GM23338 (cell line): ENCODE results near the gene ARHGAP32. TPM values are rescaled to one million over a fixed set of nuclear protein-coding genes. Genes with fewer than 3 reads are reported as not detected.

ENCODE experiments used
- ATAC-seq: fragments of 200-7000 bp; cut with Tn5 transposase; 3 replicates; pipeline ENCODE4 v1.9.1; 2020
- DNase-seq: peaks from one replicate; pipeline ENCODE4 v3.0.0-alpha.2; 2015; ENCODE audit warnings: low spot score
- H2AFZ ChIP-seq: fragments of 200-600 bp; sonication (generic); 2 replicates; pipeline ENCODE4 v1.8.0; 2016; ENCODE audit warnings: antibody characterized with exemption, mild to moderate bottlenecking, moderate library complexity
- H3F3A ChIP-seq: fragments of 200-600 bp; sonication (generic); replicated peaks from 2 replicates; pipeline ENCODE4 v1.8.0; 2017; ENCODE audit warnings: antibody characterized with exemption, mixed run types, low read depth
- H3K27ac ChIP-seq: fragments of 200-600 bp; sonication (generic); 2 replicates; pipeline ENCODE4 v1.6.1; 2016; ENCODE audit warnings: low read depth
- H3K27me3 ChIP-seq: fragments of 200-600 bp; sonication (generic); 2 replicates; pipeline ENCODE4 v1.8.0; 2016; ENCODE audit warnings: mild to moderate bottlenecking, mixed run types, moderate library complexity; ENCODE audit not compliant: insufficient read depth
- H3K36me3 ChIP-seq: fragments of 200-600 bp; sonication (generic); 2 replicates; pipeline ENCODE4 v1.8.0; 2016; ENCODE audit warnings: mild to moderate bottlenecking; ENCODE audit not compliant: insufficient read depth
- H3K4me1 ChIP-seq: fragments of 200-600 bp; sonication (generic); 2 replicates; pipeline ENCODE4 v1.8.0; 2016; ENCODE audit warnings: mild to moderate bottlenecking, moderate library complexity; ENCODE audit not compliant: insufficient read depth
- H3K4me2 ChIP-seq: fragments of 200-600 bp; sonication (generic); 2 replicates; pipeline ENCODE4 v1.7.1; 2017; ENCODE audit warnings: mixed run types
- H3K4me3 ChIP-seq: fragments of 200-600 bp; sonication (generic); 2 replicates; pipeline ENCODE4 v1.6.1; 2016; ENCODE audit warnings: mixed run types
- H3K79me2 ChIP-seq: fragments of 200-600 bp; sonication (generic); replicated peaks from 2 replicates; pipeline ENCODE4 v1.8.0; 2017; ENCODE audit warnings: mild to moderate bottlenecking; ENCODE audit not compliant: insufficient read depth
- H3K9me2 ChIP-seq: fragments of 200-600 bp; sonication (generic); 2 replicates; pipeline ENCODE4 v1.8.0; 2017; ENCODE audit not compliant: insufficient read depth
- H4K20me1 ChIP-seq: fragments of 200-600 bp; sonication (generic); replicated peaks from 2 replicates; pipeline ENCODE4 v1.8.0; 2017; ENCODE audit warnings: mild to moderate bottlenecking; ENCODE audit not compliant: insufficient read depth
- H3K27ac Mint-ChIP-seq: 2 replicates; pipeline ENCODE4 v1.8.0; 2020; ENCODE audit warnings: inconsistent platforms, mild to moderate bottlenecking, moderate library complexity, mixed read lengths
- H3K27me3 Mint-ChIP-seq: 3 replicates; pipeline ENCODE4 v1.8.0; 2022; ENCODE audit warnings: low read depth, mild to moderate bottlenecking, moderate library complexity, mixed read lengths, inconsistent platforms; ENCODE audit not compliant: insufficient read depth, poor library complexity
- H3K36me3 Mint-ChIP-seq: 3 replicates; pipeline ENCODE4 v1.8.0; 2021; ENCODE audit warnings: low read depth, mild to moderate bottlenecking, inconsistent platforms, moderate library complexity, mixed read lengths
- H3K4me1 Mint-ChIP-seq: 3 replicates; pipeline ENCODE4 v1.8.0; 2020; ENCODE audit warnings: mild to moderate bottlenecking, inconsistent platforms, mixed read lengths
- H3K4me3 Mint-ChIP-seq: 3 replicates; pipeline ENCODE4 v1.8.0; 2021; ENCODE audit warnings: moderate library complexity, mild to moderate bottlenecking, inconsistent platforms, mixed read lengths
- H3K9me3 Mint-ChIP-seq: 3 replicates; pipeline ENCODE4 v1.8.0; 2020; ENCODE audit warnings: moderate library complexity, mild to moderate bottlenecking, inconsistent platforms, mixed read lengths
- CREB1 ChIP-seq: fragments of 250-450 bp; sonication (Bioruptor Pico); IDR thresholded peaks from 2 replicates; pipeline ENCODE4 v1.5.0; 2020; ENCODE audit warnings: low read depth, mild to moderate bottlenecking, moderate library complexity
- ETS1 ChIP-seq: IDR thresholded peaks from 2 replicates; pipeline ENCODE4 v1.6.1; 2016; ENCODE audit warnings: antibody characterized with exemption
- EZH2 ChIP-seq: fragments of 200-600 bp; sonication (generic); IDR thresholded peaks from one replicate; pipeline ENCODE4 v1.8.0; 2017; ENCODE audit warnings: antibody characterized with exemption, mild to moderate bottlenecking, low read depth; ENCODE audit not compliant: unreplicated experiment
- EZH2phosphoT487 ChIP-seq: fragments of 200-600 bp; sonication (generic); IDR thresholded peaks from one replicate; pipeline ENCODE4 v1.8.1; 2018; ENCODE audit warnings: antibody characterized with exemption; ENCODE audit not compliant: unreplicated experiment
- JUNB ChIP-seq: IDR thresholded peaks from one replicate; pipeline ENCODE4 v1.6.1; 2016; ENCODE audit warnings: antibody characterized with exemption; ENCODE audit not compliant: unreplicated experiment
- NANOG ChIP-seq: IDR thresholded peaks from 2 replicates; pipeline ENCODE4 v1.6.1; 2016; ENCODE audit warnings: antibody characterized with exemption, borderline replicate concordance
- POLR2AphosphoS5 ChIP-seq: IDR thresholded peaks from 2 replicates; pipeline ENCODE4 v1.6.1; 2016; ENCODE audit warnings: antibody characterized with exemption, low read depth
- ZNF114 ChIP-seq: fragments of 250-450 bp; sonication (Bioruptor Pico); IDR thresholded peaks from 2 replicates; pipeline ENCODE4 v1.5.0; 2020; ENCODE audit warnings: mild to moderate bottlenecking, moderate library complexity
- ZNF331 ChIP-seq: fragments of 250-450 bp; sonication (Bioruptor Pico); IDR thresholded peaks from 2 replicates; pipeline ENCODE4 v1.5.0; 2020; ENCODE audit warnings: low read depth, mild to moderate bottlenecking, moderate library complexity
- polyA plus RNA-seq: library from polyadenylated mRNA; unstranded; fragments of >200 nt; fragmentation: Nextera tagmentation; extraction: Ambion mirVana; gene quantifications from 2 replicates; pipeline ENCODE4 v1.2.1, GENCODE V29; 2016
- total RNA-seq: library from RNA; depleted of rRNA; stranded (reverse); fragments of >200 nt; shearing (Covaris generic); gene quantifications from 2 replicates; pipeline ENCODE4 v1.2.3, GENCODE V29; 2014
- TF ChIP-seq, protein P1 (sequence below): IDR thresholded peaks from one replicate; pipeline ENCODE4 v1.6.1; 2018; ENCODE audit warnings: antibody characterized with exemption; ENCODE audit not compliant: unreplicated experiment
- TF ChIP-seq, protein P2 (sequence below), 2 experiments: fragments of 200-600 bp in 1 of 2; sonication (generic) in 1 of 2; conservative IDR thresholded peaks; 2 replicates each; pipeline versions ENCODE4 v1.5.1 to v1.6.1; 2016 to 2017; ENCODE audit warnings: antibody characterized with exemption in 2 of 2, low read depth in 2 of 2, mild to moderate bottlenecking in 2 of 2, moderate library complexity in 1 of 2
- TF ChIP-seq, protein P3 (sequence below): fragments of 250-450 bp; sonication (Bioruptor Pico); IDR thresholded peaks from 2 replicates; pipeline ENCODE4 v1.5.0; 2020; ENCODE audit warnings: mild to moderate bottlenecking, moderate library complexity

The ARHGAP32 gene
- total and polyA plus RNA-seq, 2 experiments from 2014 or later: 3.9 to 17.2 TPM

DNA sequence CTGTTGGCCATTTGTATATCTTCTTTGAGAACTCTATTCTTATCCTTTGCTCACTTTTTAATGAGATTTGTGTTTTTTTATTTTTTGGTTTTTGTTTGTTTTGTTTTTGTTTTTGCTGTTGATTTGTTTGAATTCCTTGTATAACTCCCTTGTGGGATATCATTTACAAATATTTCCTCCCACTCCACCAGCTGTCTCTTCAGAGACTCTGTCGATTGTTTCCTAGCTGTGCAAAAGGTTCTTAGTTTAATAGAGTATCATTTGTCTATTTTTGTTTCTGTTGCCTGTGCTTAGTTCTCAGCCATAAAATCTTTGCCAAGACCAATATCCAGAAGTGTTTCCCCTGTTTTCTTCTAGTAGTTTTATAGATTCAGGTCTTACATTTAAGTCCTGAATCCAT lies 82.4 kb downstream of the ARHGAP32 start:
- TF ChIP-seq ZNF331 (no peak), ETS1 (no peak), POLR2AphosphoS5 (no peak), EZH2 (no peak), NANOG (no peak), CREB1 (CRISPR knock-in tag) (no peak), EZH2phosphoT487 (no peak), ZNF114 (CRISPR knock-in tag) (no peak), JUNB (no peak)
- TF ChIP-seq, protein P1, sequence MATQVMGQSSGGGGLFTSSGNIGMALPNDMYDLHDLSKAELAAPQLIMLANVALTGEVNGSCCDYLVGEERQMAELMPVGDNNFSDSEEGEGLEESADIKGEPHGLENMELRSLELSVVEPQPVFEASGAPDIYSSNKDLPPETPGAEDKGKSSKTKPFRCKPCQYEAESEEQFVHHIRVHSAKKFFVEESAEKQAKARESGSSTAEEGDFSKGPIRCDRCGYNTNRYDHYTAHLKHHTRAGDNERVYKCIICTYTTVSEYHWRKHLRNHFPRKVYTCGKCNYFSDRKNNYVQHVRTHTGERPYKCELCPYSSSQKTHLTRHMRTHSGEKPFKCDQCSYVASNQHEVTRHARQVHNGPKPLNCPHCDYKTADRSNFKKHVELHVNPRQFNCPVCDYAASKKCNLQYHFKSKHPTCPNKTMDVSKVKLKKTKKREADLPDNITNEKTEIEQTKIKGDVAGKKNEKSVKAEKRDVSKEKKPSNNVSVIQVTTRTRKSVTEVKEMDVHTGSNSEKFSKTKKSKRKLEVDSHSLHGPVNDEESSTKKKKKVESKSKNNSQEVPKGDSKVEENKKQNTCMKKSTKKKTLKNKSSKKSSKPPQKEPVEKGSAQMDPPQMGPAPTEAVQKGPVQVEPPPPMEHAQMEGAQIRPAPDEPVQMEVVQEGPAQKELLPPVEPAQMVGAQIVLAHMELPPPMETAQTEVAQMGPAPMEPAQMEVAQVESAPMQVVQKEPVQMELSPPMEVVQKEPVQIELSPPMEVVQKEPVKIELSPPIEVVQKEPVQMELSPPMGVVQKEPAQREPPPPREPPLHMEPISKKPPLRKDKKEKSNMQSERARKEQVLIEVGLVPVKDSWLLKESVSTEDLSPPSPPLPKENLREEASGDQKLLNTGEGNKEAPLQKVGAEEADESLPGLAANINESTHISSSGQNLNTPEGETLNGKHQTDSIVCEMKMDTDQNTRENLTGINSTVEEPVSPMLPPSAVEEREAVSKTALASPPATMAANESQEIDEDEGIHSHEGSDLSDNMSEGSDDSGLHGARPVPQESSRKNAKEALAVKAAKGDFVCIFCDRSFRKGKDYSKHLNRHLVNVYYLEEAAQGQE: no peak
- TF ChIP-seq, protein P2, sequence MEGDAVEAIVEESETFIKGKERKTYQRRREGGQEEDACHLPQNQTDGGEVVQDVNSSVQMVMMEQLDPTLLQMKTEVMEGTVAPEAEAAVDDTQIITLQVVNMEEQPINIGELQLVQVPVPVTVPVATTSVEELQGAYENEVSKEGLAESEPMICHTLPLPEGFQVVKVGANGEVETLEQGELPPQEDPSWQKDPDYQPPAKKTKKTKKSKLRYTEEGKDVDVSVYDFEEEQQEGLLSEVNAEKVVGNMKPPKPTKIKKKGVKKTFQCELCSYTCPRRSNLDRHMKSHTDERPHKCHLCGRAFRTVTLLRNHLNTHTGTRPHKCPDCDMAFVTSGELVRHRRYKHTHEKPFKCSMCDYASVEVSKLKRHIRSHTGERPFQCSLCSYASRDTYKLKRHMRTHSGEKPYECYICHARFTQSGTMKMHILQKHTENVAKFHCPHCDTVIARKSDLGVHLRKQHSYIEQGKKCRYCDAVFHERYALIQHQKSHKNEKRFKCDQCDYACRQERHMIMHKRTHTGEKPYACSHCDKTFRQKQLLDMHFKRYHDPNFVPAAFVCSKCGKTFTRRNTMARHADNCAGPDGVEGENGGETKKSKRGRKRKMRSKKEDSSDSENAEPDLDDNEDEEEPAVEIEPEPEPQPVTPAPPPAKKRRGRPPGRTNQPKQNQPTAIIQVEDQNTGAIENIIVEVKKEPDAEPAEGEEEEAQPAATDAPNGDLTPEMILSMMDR (conservative IDR thresholded peaks at IDR 0.05; ENCODE audit: low read depth in 2 of 2): no peak
- TF ChIP-seq, protein P3, sequence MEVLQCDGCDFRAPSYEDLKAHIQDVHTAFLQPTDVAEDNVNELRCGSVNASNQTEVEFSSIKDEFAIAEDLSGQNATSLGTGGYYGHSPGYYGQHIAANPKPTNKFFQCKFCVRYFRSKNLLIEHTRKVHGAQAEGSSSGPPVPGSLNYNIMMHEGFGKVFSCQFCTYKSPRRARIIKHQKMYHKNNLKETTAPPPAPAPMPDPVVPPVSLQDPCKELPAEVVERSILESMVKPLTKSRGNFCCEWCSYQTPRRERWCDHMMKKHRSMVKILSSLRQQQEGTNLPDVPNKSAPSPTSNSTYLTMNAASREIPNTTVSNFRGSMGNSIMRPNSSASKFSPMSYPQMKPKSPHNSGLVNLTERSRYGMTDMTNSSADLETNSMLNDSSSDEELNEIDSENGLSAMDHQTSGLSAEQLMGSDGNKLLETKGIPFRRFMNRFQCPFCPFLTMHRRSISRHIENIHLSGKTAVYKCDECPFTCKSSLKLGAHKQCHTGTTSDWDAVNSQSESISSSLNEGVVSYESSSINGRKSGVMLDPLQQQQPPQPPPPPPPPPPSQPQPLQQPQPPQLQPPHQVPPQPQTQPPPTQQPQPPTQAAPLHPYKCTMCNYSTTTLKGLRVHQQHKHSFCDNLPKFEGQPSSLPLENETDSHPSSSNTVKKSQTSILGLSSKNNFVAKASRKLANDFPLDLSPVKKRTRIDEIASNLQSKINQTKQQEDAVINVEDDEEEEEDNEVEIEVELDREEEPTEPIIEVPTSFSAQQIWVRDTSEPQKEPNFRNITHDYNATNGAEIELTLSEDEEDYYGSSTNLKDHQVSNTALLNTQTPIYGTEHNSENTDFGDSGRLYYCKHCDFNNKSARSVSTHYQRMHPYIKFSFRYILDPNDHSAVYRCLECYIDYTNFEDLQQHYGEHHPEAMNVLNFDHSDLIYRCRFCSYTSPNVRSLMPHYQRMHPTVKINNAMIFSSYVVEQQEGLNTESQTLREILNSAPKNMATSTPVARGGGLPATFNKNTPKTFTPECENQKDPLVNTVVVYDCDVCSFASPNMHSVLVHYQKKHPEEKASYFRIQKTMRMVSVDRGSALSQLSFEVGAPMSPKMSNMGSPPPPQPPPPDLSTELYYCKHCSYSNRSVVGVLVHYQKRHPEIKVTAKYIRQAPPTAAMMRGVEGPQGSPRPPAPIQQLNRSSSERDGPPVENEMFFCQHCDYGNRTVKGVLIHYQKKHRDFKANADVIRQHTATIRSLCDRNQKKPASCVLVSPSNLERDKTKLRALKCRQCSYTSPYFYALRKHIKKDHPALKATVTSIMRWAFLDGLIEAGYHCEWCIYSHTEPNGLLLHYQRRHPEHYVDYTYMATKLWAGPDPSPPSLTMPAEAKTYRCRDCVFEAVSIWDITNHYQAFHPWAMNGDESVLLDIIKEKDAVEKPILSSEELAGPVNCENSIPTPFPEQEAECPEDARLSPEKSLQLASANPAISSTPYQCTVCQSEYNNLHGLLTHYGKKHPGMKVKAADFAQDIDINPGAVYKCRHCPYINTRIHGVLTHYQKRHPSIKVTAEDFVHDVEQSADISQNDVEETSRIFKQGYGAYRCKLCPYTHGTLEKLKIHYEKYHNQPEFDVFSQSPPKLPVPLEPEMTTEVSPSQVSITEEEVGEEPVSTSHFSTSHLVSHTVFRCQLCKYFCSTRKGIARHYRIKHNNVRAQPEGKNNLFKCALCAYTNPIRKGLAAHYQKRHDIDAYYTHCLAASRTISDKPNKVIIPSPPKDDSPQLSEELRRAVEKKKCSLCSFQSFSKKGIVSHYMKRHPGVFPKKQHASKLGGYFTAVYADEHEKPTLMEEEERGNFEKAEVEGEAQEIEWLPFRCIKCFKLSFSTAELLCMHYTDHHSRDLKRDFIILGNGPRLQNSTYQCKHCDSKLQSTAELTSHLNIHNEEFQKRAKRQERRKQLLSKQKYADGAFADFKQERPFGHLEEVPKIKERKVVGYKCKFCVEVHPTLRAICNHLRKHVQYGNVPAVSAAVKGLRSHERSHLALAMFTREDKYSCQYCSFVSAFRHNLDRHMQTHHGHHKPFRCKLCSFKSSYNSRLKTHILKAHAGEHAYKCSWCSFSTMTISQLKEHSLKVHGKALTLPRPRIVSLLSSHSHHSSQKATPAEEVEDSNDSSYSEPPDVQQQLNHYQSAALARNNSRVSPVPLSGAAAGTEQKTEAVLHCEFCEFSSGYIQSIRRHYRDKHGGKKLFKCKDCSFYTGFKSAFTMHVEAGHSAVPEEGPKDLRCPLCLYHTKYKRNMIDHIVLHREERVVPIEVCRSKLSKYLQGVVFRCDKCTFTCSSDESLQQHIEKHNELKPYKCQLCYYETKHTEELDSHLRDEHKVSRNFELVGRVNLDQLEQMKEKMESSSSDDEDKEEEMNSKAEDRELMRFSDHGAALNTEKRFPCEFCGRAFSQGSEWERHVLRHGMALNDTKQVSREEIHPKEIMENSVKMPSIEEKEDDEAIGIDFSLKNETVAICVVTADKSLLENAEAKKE (CRISPR knock-in tag): no peak
- Histone ChIP-seq H3K36me3 (no peaks in the 10 kb centered on the region), H4K20me1 (no peaks in the 10 kb centered on the region), H3K4me2 (no peak overlapping the region), H3K9me2 (no peaks in the 10 kb centered on the region), H3K79me2 (no peaks in the 10 kb centered on the region), H3K4me3 (no peak overlapping the region), H3F3A (no peaks in the 10 kb centered on the region), H3K27ac (no peak overlapping the region), H3K4me1 (no peaks in the 10 kb centered on the region), H2AFZ (no peak overlapping the region), H3K27me3 (no peaks in the 10 kb centered on the region)
- Mint-ChIP-seq H3K27me3 (peaks cover 3% of the 10 kb centered on the region), H3K27ac (no peak overlapping the region), H3K36me3 (no peaks in the 10 kb centered on the region), H3K9me3 (no peaks in the 10 kb centered on the region), H3K4me1 (no peaks in the 10 kb centered on the region), H3K4me3 (no peak overlapping the region)
- DNase-seq (no peak), ATAC-seq (no peak)
